ENCODE measurements around the gene NDUFS1. TPM values are rescaled to one million over a fixed set of nuclear protein-coding genes. Genes with fewer than 3 reads are reported as not detected.
"Not testable (repeated sequence)": the region's sequence is repeated elsewhere in the genome, so short reads cannot be mapped to it uniquely, and the experiment has no call there.

The NDUFS1 gene
- total RNA-seq, 1 donor from 2014 or later: 503 TPM

- ATAC-seq: no peak
Observed at GRCh38 chr2:206080927-206081326, 78.3 kb downstream of the NDUFS1 start.

GRCh38 chr2:206079699-206080465 is 79.4 kb downstream of the NDUFS1 start:
- no peak for ATAC-seq
- intact Hi-C loops (cut with micrococcal nuclease): no loop called here

More at GRCh38 chr2:206080927-206081326, 78.3 kb downstream of the NDUFS1 start:
- no peak for DNase-seq
- intact Hi-C loops (cut with micrococcal nuclease): no loop called here

GRCh38 chr2:206077879-206078278 is 81.4 kb downstream of the NDUFS1 start:
- intact Hi-C loops (cut with micrococcal nuclease); DNase-seq; ATAC-seq: not testable (repeated sequence)

More at GRCh38 chr2:206079699-206080465, 79.4 kb downstream of the NDUFS1 start:
- DNase-seq: no peak

GRCh38 chr2:206075113-206075512 is 84.1 kb downstream of the NDUFS1 start:
- DNase-seq (no peak), ATAC-seq (no peak)
- intact Hi-C loops (cut with micrococcal nuclease): no loop called here

- intact Hi-C loops (cut with micrococcal nuclease): no loop called here
- ATAC-seq (no peak), DNase-seq (no peak)
Observed at GRCh38 chr2:206071807-206072206, 87.4 kb downstream of the NDUFS1 start.

- intact Hi-C loops (cut with micrococcal nuclease): no loop called here
- ATAC-seq: no peak
- no peak for DNase-seq
Observed at GRCh38 chr2:206069417-206069816, 89.8 kb downstream of the NDUFS1 start.

GRCh38 chr2:206068207-206068606 is 91.0 kb downstream of the NDUFS1 start:
- intact Hi-C loops (cut with micrococcal nuclease): no loop called here

More at GRCh38 chr2:206068207-206068606, 91.0 kb downstream of the NDUFS1 start:
- no peak for ATAC-seq
- no peak for DNase-seq

Other genes with a start within 250 kb of the NDUFS1 start
- 13.1 TPM for gene INO80D, start 73.3 kb downstream of the NDUFS1 start, total RNA-seq
- gene EEF1B2, start 451 bp upstream of the NDUFS1 start, total RNA-seq: 258 TPM
- gene ZDBF2, start 115.2 kb upstream of the NDUFS1 start, total RNA-seq: 6.6 TPM

Data from left ventricle myocardium superior (tissue), 1 donor.